ENCODE measurements around the gene CLCN5. TPM values are rescaled to one million over a fixed set of nuclear protein-coding genes. Genes with fewer than 3 reads are reported as not detected.

CLCN5 gene
- total and polyA plus RNA-seq, 4 donors, result 2.7 to 18.5 (median 7.5) TPM

- Histone ChIP-seq H3K4me3 (no peak overlapping the region), H3K36me3 (ENCODE audit: control insufficient read depth in 4 of 4, insufficient read depth in 4 of 4, low read length in 4 of 4) (no peaks in the 10 kb centered on the region), H3K4me1 (ENCODE audit: control insufficient read depth in 5 of 5, insufficient read depth in 5 of 5, low read length in 5 of 5) (no peaks in the 10 kb centered on the region), H3K27ac (ENCODE audit: low read depth in 1 of 2, low read length in 1 of 2) (no peak overlapping the region), H3K9me3 (ENCODE audit: control insufficient read depth in 4 of 4, insufficient read depth in 3 of 4, low read length in 3 of 4) (no peaks in the 10 kb centered on the region), H3K9ac (ENCODE audit: insufficient read depth in 1 of 2, low read length in 2 of 2) (no peak overlapping the region), H3K27me3 (ENCODE audit: control insufficient read depth in 3 of 3, insufficient read depth in 3 of 3, low read length in 2 of 3) (peaks cover 0 to 15% (median 8%) of the 10 kb centered on the region in 3 donors)
- WGBS, 2 donors, result 72 to 87% methylated on average over 1 of the region's 1 CpG
- ATAC-seq (ENCODE audit: insufficient read depth, low FRiP score) (no peak), DNase-seq (no peak)
- no peak for TF ChIP-seq CTCF (IDR thresholded peaks at IDR 0.05; ENCODE audit: control extremely low read depth, extremely low read depth)
Observed at GRCh38 chrX:50103176-50103575, 180.8 kb downstream of the CLCN5 start.

- ATAC-seq (ENCODE audit: insufficient read depth, low FRiP score) (no peak), DNase-seq (no peak)
- H3K9me3 ChIP-seq (ENCODE audit: control insufficient read depth in 4 of 4, insufficient read depth in 3 of 4, low read length in 3 of 4), result no peaks in the 10 kb centered on the region
- H3K36me3 ChIP-seq (ENCODE audit: control insufficient read depth in 4 of 4, insufficient read depth in 4 of 4, low read length in 4 of 4), result no peaks in the 10 kb centered on the region
- no peak overlapping the region for H3K27ac ChIP-seq (ENCODE audit: low read depth in 1 of 2, low read length in 1 of 2)
- TF ChIP-seq CTCF (IDR thresholded peaks at IDR 0.05; ENCODE audit: control extremely low read depth, extremely low read depth), result no peak
- peaks cover 0 to 15% (median 9%) of the 10 kb centered on the region in 3 donors for H3K27me3 ChIP-seq (ENCODE audit: control insufficient read depth in 3 of 3, insufficient read depth in 3 of 3, low read length in 2 of 3)
- no peak overlapping the region for H3K9ac ChIP-seq (ENCODE audit: insufficient read depth in 1 of 2, low read length in 2 of 2)
- 63 to 88% methylated on average over 5 of the region's 5 CpGs for WGBS, 2 donors
- H3K4me1 ChIP-seq (ENCODE audit: control insufficient read depth in 5 of 5, insufficient read depth in 5 of 5, low read length in 5 of 5), result no peaks in the 10 kb centered on the region
- no peak overlapping the region for H3K4me3 ChIP-seq
Observed at GRCh38 chrX:50103866-50104566, 181.6 kb downstream of the CLCN5 start.

DNA sequence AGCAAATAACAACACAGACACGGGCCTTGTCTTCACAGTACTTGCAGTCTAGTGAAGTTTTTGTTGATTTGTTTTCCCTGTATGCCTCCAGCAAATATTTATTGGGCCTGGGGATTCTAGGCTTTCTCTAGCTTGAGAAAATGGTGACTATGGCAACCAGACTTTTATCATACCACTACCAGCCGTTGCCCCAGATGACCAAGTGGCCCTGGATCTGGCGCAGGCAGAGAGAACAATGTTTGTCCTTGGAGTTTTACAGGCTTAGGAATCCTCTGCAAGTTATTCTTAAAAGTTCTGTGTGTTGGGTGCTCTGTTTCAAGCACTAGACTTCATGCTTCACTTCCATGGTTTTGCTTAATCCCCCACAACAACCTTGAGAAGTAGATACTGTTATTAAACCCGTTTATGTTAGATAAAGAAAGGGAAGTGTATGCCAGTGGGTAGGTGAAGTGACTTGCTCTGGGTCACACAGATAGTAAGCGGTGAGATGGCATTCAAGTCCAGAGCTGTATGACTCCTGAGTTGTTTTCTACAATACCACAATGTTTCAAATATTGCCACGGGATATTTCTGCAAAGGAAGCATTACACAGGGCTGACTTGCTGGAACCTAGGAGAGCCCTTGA is 183.8 kb downstream of the CLCN5 start:
- Histone ChIP-seq H3K27ac (ENCODE audit: low read depth in 1 of 2, low read length in 1 of 2) (no peak overlapping the region), H3K27me3 (ENCODE audit: control insufficient read depth in 3 of 3, insufficient read depth in 3 of 3, low read length in 2 of 3) (peaks cover 0 to 18% (median 12%) of the 10 kb centered on the region in 3 donors), H3K4me1 (ENCODE audit: control insufficient read depth in 5 of 5, insufficient read depth in 5 of 5, low read length in 5 of 5) (no peaks in the 10 kb centered on the region), H3K36me3 (ENCODE audit: control insufficient read depth in 4 of 4, insufficient read depth in 4 of 4, low read length in 4 of 4) (no peaks in the 10 kb centered on the region), H3K9ac (ENCODE audit: insufficient read depth in 1 of 2, low read length in 2 of 2) (no peak overlapping the region), H3K9me3 (ENCODE audit: control insufficient read depth in 4 of 4, insufficient read depth in 3 of 4, low read length in 3 of 4) (no peaks in the 10 kb centered on the region), H3K4me3 (no peak overlapping the region)
- ATAC-seq (ENCODE audit: insufficient read depth, low FRiP score) (no peak), DNase-seq (no peak)
- WGBS, 2 donors, result 71 to 93% methylated on average over 6 of the region's 6 CpGs
- TF ChIP-seq CTCF (IDR thresholded peaks at IDR 0.05; ENCODE audit: control extremely low read depth, extremely low read depth), result no peak
